ENCODE results near the gene AGPS.

AGPS gene

DNA sequence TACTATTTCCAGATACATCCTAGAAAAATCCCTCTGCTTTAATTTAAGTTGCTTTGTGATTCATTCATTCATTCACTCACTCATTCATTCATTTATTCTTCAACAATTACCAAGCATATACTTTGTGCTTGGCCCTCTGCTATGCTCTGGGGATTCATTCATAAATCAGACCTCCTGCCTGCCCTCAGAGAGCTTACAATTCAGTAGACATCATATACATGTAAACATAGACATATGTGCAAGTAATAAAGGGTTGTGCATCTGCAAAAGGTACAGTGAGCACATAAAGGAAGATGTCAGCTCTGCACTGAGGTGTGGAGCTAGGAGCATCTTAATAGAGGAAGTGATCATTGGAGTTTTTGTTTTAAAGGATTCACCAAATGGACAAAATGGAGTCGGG lies 189.4 kb downstream of the AGPS start:
- no peak for DNase-seq (ENCODE audit: low read depth in 2 of 2, low spot score in 1 of 2)

DNA sequence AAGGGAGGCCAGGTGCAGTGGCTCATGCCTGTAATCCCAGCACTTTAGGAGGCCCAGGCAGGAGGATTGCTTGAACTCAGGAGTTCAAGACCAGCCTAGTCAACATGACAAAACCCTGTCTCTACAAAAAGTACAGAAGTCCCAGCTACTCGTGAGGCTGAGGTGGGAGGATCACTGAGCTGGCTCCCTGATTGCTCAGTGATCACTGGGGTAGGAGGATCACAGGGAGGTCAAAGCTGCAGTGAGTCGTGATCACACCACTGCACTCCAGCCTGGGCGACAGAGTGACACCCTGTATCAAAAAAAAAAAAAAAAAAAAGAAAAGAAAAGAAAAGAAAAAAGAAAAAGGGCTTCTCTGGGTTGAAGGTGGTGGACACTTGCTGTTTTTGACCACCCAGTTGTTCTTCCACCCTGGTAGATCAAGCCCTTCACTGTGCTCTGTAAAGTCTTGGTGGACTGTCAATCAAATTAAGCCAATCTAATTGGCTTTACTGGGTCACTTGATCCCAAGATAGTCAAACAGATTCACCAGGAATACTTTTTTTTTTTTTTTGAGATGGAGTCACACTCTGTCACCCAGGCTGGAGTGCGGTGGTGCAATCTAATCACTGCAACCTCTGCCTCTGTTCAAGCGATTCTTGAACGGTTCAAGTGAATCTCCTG lies 191.6 kb downstream of the AGPS start:
- DNase-seq (ENCODE audit: low read depth in 2 of 2, low spot score in 1 of 2): no peak

DNA sequence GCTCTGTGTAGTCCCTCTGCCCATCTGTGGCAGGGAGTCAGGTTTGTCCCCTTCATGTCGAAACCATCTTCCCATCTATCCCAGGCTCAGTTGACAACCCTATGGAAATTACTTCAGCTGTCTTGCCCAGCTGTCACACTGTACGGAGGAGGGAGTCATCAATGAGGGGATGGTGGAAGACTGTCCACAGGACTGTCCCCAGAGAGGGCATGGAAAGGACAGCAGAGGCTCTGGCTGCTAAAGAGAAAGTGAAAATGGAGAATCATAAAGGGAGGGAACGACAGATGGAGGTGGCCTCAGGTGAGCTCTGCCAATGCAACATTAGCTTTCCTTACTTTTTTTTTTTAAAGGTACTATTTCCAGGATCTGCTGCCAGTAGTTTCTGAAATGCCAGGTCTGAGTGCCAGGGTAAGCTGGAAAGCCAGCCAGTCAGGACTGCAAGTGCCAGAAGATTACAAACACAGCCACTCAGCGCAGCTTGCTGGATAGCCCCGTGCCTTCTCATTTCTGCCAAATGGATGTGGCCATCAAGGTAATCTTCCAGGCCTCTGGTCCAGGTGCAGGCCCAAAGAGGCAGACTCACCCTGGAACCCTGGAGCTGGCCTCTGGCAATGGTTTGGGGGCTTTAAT lies 192.8 kb downstream of the AGPS start:
- no peak for DNase-seq (ENCODE audit: low read depth in 2 of 2, low spot score in 1 of 2)

DNA sequence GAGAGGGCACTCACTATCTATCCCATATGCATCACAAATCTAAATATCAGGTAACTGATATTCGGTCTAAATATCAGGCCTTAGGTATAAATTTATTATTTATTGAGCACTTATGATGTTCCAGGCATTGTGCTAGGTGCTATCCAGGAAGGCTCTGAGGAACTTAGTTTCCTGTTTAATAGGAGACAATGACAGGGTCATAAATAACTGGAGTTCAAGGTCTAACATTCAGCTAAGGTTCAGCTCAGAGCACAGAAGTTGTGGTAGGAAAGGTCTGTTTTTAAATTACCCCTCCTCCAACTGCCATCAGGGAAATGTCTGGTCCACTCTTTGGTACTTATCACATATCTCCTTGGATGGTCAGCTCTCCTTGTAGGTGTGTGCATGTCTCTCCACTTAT lies 193.6 kb downstream of the AGPS start:
- no peak for DNase-seq (ENCODE audit: low read depth in 2 of 2, low spot score in 1 of 2)

DNA sequence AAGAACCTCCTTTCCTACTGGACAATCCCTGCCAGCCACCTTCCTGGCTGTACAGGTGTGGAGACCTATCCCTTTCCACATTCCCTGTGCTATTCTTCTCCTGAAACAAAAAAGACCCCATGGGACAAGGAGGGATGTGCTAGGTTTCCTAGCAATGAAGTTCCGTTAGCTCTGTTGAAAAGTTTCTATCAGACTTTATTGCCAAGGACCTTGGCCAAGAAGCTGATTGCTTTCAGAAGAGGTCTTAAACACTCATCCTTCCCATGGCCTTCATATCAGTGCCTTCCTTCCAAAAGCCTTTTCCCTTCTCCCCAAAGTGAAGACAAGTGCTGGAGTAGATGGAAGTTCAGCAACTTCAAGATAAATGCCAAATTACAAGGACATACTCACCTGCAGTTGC lies 194.8 kb downstream of the AGPS start:
- DNase-seq (ENCODE audit: low read depth in 2 of 2, low spot score in 1 of 2): no peak

DNA sequence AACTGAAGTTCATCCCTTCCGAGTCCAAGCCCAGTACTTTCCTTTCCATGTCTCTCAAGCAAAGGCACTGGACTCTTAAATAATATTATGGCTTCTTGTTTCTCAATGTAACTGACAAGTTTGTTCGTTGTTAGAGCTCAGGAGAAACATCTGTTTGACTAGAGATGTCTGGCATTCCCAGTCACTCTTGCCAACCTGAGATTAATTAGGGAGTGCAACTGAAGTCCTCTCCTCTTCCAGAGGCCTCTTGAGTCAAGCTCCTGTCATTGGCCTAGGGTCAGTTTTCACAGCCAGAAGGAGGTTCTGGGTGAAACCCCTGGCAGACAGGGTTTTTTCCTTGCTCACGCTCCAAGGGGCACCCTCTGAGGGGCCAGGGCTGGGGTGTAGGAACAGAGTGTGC lies 196.1 kb downstream of the AGPS start:
- DNase-seq (ENCODE audit: low read depth in 2 of 2, low spot score in 1 of 2): no peak

DNA sequence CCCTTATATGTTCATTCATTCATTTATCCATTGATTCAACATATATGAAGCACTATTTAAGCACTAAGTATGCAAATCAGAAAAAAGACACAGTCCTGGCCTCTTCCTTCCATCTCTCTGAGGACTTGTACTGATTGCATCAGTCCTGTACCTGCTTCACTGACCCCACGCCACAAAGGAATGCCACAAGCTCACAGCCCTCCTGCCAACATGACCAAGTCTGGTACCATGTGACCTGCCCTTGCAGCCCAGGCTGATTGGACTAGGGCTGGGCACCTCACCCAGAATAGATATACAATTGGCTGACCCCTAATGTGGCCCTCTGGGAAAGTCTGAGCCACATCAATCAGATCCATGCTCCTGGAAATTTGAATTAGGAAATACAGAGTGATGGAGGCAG lies 196.6 kb downstream of the AGPS start:
- DNase-seq (ENCODE audit: low read depth in 2 of 2, low spot score in 1 of 2): no peak

DNA sequence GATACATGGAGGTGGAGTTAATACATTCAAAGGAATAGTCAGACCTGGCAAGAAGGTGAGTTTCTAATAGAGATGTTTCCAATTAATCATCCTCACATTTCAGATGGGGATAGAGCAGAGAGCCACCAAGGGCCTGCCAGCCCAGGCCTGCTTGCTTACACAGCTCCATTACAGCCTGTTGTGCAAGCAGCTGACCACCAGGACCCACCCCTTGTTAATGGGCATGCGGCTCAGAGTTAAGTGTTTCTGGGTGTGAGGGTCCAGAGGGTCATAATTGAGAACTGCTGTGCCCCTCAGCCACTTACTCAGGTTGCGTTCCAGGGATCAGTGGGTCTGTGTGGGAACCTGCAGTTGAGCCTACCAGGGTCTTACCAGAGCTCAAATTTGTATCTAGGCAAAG lies 199.8 kb downstream of the AGPS start:
- no peak for DNase-seq (ENCODE audit: low read depth in 2 of 2, low spot score in 1 of 2)

DNA sequence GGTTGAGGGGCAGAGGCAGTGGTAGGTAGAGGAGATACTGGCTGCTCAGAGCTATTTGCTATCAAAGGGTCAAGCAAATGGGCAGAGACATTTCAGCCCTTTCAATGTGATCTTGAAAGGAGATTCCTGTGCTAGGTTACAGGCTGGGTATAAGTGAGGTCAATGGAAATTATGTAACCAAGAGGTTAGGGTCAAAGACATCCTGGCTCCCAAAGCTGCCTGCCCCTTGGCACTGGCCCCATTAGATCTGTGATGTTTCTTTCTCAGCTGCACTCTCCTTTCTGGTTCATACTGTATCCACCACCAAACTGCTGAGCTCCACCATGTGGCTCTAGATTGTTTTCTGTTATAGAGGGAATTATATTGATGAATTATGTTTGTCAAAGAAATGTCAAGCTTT lies 200.4 kb downstream of the AGPS start:
- no peak for DNase-seq (ENCODE audit: low read depth in 2 of 2, low spot score in 1 of 2)

DNA sequence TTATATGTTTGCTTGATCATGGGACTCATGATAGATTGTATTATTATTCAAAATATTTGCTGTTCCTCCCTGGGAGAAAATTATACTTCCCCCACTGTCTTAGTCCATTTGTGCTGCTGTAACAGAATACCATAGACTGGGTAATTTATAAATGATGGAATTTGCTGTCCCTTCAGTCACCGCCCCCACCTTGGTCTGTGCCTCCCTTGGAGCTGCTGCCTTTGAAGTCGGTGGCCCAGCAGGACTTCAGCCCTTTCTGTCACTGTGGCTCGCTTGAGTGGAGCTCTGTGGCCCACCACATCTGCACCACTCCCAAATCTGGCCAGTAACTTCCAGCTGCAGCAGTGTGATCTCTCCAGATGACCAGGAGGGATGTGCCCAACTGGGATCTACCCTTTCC lies 200.8 kb downstream of the AGPS start:
- no peak for DNase-seq (ENCODE audit: low read depth in 2 of 2, low spot score in 1 of 2)

Measured in stimulated activated CD8-positive, alpha-beta memory T cell treated with anti-CD3 and anti-CD28 coated beads, Interleukin-4, amount 100 ng/mL, for 1 hour (primary cell).